ENCODE measurements around the gene HTR2C.
"Not testable (repeated sequence)": the region's sequence is repeated elsewhere in the genome, so short reads cannot be mapped to it uniquely, and the experiment has no call there.

Gene HTR2C

DNA sequence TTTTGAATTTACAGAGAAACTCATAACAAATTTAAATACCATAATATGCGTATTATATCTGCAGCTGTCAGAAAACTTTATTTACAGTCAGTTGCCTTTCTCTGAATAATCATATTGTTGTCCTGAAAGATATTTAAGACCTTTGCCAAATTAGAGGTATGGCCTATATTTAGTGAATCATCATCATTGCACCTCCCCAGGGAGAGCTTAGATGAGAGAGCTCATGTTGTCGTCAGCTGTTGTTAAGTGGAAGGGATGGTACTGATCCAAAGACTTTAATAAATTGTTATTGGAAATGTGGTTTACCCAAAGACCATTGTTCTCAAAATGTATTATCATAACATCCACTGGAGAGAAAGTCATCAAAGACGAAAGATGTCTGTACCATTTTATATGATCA lies 128.6 kb downstream of the HTR2C start:
- DNase-seq (ENCODE audit: low spot score), result no peak

DNA sequence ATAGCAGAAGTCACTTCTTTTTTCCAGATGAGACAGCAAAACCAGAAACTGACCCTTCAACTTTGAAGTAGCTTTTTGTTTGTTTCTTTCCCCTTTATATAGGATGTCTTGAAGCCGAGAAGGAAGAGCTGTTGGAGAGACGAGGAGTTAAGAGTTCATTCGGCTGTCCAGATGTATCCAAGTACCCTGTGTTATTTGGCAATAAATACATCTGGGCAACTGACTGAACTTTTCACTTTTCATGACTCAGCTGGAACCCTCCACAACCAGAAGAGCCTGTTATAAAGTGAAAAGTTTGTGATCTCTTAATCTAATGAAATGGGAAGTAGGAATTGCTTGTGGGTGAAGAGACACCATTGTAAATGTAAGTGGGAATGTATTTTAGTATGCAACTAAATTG lies 131.2 kb downstream of the HTR2C start:
- DNase-seq (ENCODE audit: low spot score), result no peak

DNA sequence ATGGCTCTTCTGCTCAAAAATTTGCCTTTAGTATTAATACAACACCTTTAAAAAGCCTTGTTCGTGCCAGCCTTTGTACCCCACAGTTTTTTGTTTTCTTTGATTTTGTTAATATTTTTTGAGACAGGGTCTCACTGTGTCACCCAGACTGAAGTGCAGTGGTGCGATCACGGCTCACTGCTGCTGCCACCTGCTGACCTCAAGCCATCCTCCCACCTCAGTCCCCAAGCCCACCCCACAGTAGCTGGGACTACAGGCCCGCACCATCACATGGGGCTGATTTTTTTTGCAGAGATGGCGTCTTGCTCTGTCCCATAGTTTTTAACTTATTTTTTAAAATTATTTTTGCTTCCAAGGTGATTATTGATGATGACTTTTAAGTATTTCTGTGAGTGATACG lies 134.0 kb downstream of the HTR2C start:
- DNase-seq (ENCODE audit: low spot score), result no peak

DNA sequence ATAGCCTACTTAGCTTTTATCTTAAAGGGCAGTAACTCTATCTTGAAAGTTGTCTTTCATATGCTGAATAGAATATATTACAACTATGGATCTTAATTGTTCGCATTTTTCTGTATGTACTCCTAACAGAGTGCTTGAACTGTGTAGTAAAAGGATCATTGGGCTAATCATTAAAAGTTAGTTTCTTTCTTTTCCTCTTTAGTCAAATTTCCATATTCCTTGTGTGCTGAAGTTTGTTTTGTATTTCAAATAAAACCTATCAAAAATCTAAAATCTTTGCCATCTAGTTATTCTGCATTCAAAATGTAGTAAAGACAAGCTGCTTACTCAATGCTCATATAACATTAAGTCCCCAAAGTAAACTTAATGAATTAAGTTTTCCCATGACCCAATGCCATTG lies 182.7 kb downstream of the HTR2C start:
- no peak for DNase-seq (ENCODE audit: low spot score)

DNA sequence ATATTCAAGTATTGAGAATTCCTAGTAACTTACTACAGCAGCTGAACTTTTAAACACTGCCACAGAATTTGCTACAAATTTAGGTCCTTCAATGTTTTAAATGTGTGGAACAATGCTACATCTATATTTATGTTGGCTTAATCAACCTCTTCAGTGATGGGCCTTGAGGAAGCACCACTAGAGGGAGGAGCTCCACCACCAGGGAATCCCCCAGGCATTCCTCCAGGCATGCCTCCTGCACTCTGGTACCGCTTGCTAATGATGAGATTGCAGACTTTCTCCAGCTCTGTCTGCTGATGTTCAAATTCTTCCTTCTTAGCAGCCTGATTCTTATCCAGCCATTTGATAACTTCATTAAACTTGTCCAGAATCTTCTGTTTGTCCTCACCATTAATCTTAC lies 190.8 kb downstream of the HTR2C start:
- DNase-seq (ENCODE audit: low spot score), result no peak

DNA sequence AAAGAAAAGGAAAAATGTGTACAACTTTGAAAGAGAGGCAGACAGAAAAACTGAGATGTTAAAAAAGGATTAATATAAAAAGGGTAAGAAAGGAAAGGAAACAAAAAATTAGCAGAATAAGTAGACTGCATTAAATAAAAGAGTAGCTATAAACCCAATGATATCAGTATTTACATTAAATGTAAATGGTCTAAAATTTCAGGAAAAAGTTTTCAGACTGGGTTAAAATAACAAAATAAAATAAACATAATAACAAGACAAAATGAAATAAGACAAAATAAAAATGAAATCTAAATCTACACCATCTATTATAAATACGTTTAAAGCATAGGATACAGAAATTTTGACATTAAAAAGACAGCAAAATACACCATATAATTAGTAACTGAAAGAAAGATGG lies 199.0 kb downstream of the HTR2C start:
- DNase-seq (ENCODE audit: low spot score), result no peak

DNA sequence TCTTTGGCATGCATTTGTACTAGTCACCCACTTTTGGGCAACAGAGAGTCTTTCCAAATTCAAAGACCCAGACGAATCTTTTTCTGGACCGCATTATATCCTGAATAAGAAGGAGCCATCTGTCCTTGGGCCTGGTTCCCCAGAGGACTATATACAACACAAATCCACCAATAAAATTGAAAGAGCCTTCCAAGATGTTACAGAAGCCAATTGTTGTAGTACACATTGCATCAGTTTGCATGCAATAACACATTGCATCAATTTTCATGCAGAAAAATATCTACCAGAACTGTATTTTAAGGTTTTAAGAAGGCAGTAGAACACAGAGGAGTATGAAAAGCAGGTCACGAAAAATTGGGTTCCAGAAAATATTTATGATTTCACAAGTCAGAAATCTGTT lies 203.2 kb downstream of the HTR2C start:
- DNase-seq (ENCODE audit: low spot score), result peak; percentile 2

DNA sequence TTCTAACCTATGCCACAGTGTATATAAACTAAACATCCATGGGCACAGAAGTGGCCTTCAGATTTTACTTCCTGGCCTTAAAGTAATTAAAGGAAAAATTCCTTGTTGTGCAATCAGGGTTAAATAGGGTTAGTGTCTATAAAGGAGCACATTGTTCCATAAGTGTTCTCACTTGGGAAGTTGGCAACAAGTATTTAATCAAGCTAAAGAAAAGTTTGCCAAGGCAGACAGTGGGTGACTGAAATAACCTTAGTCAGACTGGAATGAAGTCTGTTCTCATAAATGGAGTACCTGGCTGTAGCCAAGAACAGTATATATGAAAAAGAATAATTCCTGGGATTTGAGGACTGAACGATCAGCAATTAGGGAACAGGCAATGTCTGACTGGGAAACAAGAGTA lies 213.6 kb downstream of the HTR2C start:
- DNase-seq (ENCODE audit: low spot score), result no peak

DNA sequence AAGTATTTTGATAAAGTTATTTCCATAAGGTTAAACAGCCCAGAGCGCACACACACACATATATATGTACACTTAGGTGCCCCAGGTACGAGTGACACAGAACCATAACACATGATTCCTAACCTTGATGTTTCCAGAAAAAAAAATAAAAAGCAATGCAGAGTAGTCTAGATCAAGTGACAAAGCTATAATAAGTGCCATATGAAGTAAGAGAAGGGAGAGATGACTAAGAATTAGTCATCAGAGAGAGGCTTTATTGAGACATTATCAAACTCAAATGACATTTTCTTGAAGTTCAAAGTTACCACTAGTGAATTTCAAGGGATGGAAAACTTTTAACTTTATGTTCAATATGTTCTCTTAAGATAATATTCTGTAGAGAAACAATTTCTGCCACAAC lies 215.0 kb downstream of the HTR2C start:
- no peak for DNase-seq (ENCODE audit: low spot score)

DNA sequence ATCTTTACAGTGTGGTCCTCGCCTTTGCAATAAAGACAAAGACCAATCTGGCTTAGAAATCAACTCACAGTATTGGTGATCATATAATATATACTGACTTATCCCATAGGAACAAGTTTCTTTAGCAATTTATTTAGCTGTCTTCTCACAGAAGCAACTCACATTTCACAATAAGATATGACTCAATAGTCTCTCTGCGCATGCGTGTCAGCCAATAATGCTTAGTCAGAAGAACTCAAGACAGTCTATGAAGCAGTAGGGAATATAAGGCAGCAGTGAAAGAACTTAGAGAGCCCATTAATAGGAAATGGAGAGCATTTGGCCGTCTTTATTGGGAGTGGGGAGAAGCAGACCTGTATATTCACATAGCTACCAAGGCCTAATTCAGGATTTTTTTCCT lies 216.8 kb downstream of the HTR2C start:
- DNase-seq (ENCODE audit: low spot score), result peak; percentile 9

DNA sequence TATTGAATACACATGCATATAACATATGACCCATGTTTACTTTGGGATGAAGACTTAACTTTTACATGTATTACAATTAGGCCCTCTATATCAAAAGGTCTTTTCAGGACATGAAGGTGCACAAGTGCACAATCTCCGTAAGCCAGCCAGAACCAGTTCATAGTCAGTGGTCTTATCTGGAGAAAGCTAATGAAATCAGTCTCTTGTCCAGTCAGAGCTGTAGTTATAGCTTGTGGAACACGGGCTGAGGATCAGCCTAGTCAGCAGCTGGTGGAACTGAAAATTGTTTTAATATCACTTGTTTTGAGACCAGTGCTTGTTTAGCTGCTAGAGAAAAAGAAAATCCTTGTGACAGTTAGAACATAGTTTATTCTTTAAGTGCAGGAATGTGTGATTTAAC lies 235.6 kb downstream of the HTR2C start:
- no peak for DNase-seq (ENCODE audit: low spot score)

DNA sequence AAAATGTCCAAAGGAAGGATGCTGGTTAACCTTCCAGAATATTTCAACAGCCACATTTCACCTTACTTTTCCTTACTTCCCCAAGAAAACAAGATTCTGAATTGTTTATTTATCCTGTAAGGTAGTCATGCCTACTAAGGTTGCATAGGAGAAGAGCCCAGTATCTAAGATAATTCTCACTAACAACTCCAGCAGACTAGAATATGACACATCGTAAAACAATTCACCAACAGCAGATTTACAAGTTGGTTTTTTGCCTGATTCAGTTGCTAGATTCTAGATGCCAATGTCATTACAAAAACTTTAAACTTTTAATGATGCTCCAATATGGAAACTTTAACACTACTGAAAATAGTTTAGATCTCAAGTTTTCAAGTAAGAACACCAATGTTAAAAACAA lies 257.2 kb downstream of the HTR2C start:
- DNase-seq (ENCODE audit: low spot score), result peak; percentile 26

DNA sequence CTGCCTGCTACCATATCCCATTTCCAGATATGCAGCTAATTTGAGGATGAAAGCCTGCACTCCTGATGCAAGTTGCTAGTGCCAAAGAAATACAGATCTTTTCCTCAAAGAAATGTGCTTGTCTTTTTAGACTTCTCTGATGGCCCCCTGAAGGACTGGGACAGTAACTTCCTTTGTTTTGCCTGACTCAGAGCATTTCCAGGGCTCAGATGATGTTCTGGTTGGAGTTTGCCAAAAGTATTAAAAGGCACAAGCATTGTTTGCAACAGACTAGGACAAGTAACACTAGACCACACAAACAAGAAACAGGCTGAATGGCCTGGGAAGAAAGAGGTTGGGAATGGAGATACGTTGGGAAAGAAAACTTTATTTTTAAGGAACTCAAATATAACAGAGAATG lies 258.3 kb downstream of the HTR2C start:
- peak; percentile 0 for DNase-seq (ENCODE audit: low spot score)

DNA sequence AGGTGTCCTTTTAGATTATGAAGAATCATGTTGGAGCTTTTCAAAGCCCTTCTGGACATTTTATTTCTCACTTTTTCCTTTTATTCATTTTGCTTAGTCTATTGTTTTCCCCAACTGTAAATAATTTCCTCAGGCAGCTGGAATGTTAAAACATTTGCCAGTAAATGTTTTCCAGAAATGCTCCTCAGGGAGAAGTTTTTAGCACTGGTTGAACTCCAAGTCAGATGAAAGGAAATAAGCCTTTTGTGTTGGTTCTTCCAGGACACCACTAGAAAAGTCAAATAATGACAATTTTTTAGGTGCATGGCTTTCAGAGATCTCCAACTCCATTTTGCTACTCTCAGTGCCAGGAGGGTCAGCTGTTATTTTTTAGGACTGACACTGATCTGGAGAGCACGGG lies 305.6 kb downstream of the HTR2C start:
- peak; percentile 7 for DNase-seq (ENCODE audit: low spot score)

DNA sequence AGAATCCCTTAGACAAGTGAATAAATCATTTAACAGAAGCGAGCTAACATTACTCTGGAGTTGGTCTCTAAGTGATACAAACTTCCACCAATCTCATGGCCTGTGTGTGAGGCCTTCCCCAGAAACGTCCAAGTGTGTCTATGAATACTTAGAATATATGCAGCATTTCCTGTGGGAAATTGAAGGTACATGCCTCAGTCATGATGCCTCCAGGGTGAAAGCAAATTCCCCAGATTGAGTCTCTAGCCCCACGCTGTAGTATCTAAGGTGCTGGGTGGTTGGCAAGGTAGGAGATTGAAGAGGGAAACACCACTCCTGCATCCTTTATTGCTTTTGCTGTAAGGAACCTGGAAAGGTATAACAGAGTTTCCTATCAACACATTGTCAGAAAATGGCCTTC lies 319.7 kb downstream of the HTR2C start:
- DNase-seq (ENCODE audit: low spot score), result no peak

DNA sequence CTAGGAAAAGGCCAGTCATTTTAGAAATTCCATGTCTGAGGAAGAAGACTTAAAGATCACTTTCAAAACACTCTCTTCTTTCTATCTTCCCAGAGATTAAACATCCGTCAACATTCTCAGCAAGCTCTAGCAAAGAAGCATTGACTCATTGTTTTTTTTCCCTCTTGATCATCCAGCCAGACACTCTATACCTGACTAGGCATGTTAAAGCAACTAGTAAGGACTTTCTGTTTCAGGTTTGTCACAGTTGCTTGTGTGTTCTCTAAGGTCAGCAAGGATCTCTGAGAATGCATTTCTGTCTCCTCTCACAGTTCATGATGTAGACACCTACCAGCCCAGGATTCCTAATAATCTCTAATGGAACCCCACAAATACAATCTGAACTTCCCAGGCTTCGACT lies 321.4 kb downstream of the HTR2C start:
- no peak for DNase-seq (ENCODE audit: low spot score)

DNA sequence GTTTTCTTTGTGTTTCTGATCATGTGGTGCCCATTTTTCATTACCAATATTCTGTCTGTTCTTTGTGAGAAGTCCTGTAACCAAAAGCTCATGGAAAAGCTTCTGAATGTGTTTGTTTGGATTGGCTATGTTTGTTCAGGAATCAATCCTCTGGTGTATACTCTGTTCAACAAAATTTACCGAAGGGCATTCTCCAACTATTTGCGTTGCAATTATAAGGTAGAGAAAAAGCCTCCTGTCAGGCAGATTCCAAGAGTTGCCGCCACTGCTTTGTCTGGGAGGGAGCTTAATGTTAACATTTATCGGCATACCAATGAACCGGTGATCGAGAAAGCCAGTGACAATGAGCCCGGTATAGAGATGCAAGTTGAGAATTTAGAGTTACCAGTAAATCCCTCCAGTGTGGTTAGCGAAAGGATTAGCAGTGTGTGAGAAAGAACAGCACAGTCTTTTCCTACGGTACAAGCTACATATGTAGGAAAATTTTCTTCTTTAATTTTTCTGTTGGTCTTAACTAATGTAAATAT lies 323.2 kb downstream of the HTR2C start:
- DNase-seq (ENCODE audit: low spot score), result no peak

DNA sequence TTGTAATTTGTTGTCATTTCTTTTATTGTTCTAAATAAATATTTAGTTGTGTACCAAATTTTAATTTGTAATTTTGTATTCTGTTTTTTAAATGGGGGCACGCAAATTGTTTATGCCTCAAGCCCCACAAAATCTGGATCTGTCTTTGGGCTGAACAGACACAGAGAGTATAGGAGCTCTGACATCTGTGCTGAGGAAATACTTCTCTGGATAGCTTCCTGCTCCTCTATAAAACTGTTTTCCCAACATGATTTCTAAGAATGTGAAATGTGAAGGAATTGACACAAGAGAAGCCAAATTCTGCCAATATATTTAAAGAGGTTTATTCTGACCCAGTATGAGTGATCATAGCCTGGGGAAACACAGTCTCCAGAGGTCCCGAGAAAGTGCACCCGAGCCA lies 340.5 kb downstream of the HTR2C start:
- DNase-seq (ENCODE audit: low spot score), result peak; percentile 10

DNA sequence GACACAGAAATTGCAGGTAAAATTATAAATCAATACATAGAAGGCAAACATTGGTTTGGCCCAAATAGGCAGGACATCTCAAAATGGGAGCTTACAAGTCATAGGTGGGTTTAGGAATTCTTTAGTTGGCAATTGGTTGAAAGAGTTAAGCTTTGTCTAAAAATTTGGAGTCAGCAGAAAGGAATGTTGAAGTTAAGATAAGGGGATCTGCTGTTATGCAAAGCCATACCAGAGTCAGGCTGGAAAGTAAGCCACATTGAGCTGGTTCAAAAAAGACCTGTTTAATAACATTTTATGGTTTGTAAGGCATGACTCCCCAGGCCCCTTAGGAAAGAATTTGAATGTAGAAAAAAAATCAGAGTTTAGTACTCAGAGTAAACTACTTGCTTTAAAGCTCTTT lies 341.0 kb downstream of the HTR2C start:
- DNase-seq (ENCODE audit: low spot score), result peak; percentile 33

DNA sequence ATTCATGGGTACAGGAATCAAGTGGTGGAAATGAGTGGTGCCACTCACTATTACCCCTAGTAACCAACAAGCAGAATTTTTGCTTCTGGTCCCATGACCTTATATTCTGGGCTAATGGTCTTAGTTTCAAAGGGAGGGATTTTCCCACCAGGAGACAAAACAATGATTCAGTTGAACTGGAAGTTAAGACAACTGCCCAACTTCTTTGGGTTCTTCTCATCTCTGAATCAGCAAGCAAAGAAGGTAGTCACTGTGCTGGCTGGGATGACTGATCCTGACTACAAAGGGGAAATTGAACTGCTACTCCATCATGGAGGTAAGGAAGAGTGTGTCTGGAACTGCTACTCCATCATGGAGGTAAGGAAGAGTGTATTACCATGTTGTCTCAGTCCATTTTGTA lies 346.3 kb downstream of the HTR2C start:
- no peak for DNase-seq (ENCODE audit: low spot score)

DNA sequence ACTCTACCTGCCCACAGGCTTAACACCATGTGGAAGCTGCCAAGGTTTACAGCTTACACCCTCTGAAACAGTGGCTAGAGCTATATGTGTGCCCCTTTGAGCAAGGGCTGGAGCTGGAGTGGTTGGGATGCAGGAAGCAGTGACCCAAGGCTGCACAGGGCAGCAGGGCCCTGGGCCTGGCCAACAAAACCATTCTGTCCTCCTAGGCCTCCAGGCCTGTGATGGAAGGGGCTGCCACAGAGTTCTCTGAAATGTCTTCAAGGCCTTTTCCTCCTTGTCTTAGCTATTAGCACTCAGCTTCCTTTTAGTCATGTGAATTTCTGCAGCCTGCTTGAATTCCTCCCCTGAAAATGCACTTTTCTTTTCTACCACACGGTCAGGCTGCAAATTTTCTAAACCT lies 348.7 kb downstream of the HTR2C start:
- no peak for DNase-seq (ENCODE audit: low spot score)

DNA sequence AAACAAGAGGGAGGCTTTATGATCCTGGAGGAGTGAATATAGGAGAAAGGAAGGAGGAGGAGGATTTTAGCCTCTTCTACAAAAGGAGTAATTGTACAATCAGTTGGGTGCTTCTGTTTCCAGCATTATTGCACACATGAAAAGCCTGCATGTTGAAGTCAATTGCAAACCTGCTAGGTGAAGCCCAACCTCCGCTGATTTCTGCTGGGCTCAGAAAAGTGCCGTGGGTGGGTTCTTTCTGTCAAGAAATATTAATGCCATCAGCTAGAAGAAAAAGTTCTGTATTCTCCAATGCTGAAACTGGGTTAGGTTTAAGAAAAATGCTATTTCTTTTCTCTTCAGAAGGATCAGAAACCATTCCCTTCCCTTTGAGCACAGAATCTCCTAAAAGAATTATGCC lies 349.4 kb downstream of the HTR2C start:
- not testable (repeated sequence) for DNase-seq (ENCODE audit: low spot score)

DNA sequence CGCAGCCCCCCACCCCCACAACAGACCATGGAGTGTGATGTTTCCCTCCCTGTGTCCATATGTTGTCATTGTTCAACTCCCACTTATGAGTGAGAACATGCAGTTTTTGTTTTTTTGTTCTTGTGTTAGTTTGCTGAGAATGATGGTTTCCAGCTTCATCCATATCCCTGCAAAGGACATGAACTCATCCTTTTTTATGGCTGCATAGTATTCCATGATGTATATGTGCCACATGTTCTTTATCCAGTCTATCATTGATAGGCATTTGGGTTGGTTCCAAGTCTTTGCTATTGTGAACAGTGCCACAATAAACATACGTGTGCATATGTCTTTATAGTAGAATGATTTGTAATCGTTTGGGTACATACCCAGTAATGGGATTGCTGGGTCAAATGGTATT lies 353.2 kb downstream of the HTR2C start:
- not testable (repeated sequence) for DNase-seq (ENCODE audit: low spot score)

DNA sequence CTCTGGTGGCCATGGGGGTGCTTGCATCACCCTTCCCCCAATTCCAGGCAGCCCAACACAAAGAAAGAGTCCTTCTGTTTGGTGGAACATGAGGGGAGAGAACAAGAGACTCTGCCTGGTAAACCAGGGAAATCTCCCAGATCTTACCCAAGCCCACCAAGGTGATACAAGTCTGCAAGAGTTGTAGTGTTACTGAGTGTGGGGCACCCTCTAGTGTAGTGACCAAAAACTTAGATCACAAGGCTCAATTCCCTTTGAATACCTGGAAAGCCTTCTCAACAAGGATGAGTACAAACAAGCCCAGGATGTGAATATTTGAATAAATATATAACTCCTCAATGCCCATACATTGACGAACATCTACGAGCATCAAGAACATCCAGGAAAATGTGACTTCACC lies 368.8 kb downstream of the HTR2C start:
- DNase-seq (ENCODE audit: low spot score), result no peak

Data from GM03348 (cell line).